WERI-Rb-1 (cell line): ENCODE data around the gene ZC3H12D.
"Not testable (repeated sequence)": the region's sequence is repeated elsewhere in the genome, so short reads cannot be mapped to it uniquely, and the experiment has no call there.

Source experiments
- DNase-seq: peaks from one replicate; pipeline ENCODE4 v3.0.0-alpha.2; 2020
- H3K27ac ChIP-seq: fragments of 250-450 bp; sonication (Bioruptor Pico); 2 replicates; pipeline ENCODE4 v1.5.1; 2020; ENCODE audit warnings: mild to moderate bottlenecking, moderate library complexity
- H3K27me3 ChIP-seq: fragments of 250-450 bp; sonication (Bioruptor Pico); 2 replicates; pipeline ENCODE4 v1.5.1; 2021; ENCODE audit warnings: mild to moderate bottlenecking, low read depth, moderate library complexity; ENCODE audit not compliant: insufficient read depth, severe bottlenecking
- H3K36me3 ChIP-seq: fragments of 250-450 bp; sonication (Bioruptor Pico); 2 replicates; pipeline ENCODE4 v1.5.1; 2020; ENCODE audit warnings: mild to moderate bottlenecking, moderate library complexity
- H3K4me3 ChIP-seq: 2 replicates; pipeline ENCODE4 v1.5.1; 2011; ENCODE audit warnings: low read depth, mild to moderate bottlenecking, control low read depth, low read length
- H3K9me3 ChIP-seq: fragments of 250-450 bp; sonication (Bioruptor Pico); 2 replicates; pipeline ENCODE4 v1.5.1; 2021; ENCODE audit warnings: mild to moderate bottlenecking, moderate library complexity; ENCODE audit not compliant: severe bottlenecking
- CTCF ChIP-seq: IDR thresholded peaks from 2 replicates; pipeline ENCODE4 v1.5.1; 2011; ENCODE audit warnings: low read depth, mild to moderate bottlenecking, control low read depth, inconsistent platforms, low read length

The ZC3H12D gene

GRCh38 chr6:149445095-149445466 is 39.7 kb downstream of the ZC3H12D start:
- Histone ChIP-seq H3K27me3 (no peaks in the 10 kb centered on the region), H3K27ac (no peak overlapping the region), H3K9me3 (no peaks in the 10 kb centered on the region), H3K36me3 (no peaks in the 10 kb centered on the region), H3K4me3 (no peak overlapping the region)
- DNase-seq: peak; percentile 55
- no peak for TF ChIP-seq CTCF

DNA sequence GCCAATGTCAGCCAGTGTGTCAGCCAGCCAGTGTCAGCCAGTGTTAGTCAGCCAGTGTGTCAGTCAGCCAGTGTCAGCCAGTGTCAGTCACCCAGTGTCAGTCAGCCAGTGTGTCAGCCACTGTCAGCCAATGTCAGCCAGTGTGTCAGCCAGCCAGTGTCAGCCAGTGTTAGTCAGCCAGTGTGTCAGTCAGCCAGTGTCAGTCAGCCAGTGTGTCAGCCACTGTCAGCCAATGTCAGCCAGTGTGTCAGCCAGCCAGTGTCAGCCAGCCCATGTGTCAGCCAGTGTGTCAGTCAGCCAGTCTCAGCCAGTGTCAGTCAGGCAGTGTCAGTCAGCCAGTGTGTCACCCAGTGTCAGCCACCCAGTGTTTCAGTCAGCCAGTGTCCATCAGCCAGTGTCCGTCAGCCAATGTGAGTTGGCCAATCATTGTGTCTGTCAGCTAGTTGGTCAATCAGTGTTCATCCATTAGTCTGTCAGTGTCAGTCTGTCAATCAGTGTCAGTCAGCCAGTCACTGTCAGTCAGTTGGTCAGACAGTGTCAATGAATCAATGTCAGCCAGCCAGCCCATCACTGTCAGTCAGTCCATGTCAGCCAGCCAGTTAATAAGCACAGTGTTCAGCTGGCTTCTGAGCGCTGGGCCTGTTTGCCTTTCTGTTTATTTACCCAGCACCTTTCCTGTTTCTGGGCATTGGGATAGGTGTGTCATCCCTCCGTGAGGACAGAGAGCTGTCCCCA is 40.3 kb downstream of the ZC3H12D start:
- not testable (repeated sequence) for DNase-seq

GRCh38 chr6:149443411-149444181 is 41.2 kb downstream of the ZC3H12D start:
- H3K27me3 ChIP-seq: no peaks in the 10 kb centered on the region
- H3K36me3 ChIP-seq: no peaks in the 10 kb centered on the region
- no peak overlapping the region for H3K4me3 ChIP-seq
- no peaks in the 10 kb centered on the region for H3K9me3 ChIP-seq
- DNase-seq: no peak
- TF ChIP-seq CTCF: no peak
- H3K27ac ChIP-seq: no peak overlapping the region

More for the DNA sequence above, 40.3 kb downstream of the ZC3H12D start:
- not testable (repeated sequence) for H3K4me3 ChIP-seq, H3K9me3 ChIP-seq, H3K27me3 ChIP-seq, H3K36me3 ChIP-seq, H3K27ac ChIP-seq

- Histone ChIP-seq H3K36me3 (no peaks in the 10 kb centered on the region), H3K27ac (no peak overlapping the region), H3K9me3 (no peaks in the 10 kb centered on the region), H3K27me3 (no peaks in the 10 kb centered on the region), H3K4me3 (no peak overlapping the region)
- TF ChIP-seq CTCF: no peak
- DNase-seq: no peak
These were observed 43.1 kb downstream of the ZC3H12D start for GRCh38 chr6:149441740-149442139.

GRCh38 chr6:149440735-149441671 is 43.8 kb downstream of the ZC3H12D start:
- H3K27ac ChIP-seq: no peak overlapping the region
- no peaks in the 10 kb centered on the region for H3K9me3 ChIP-seq
- TF ChIP-seq CTCF: no peak
- no peak overlapping the region for H3K4me3 ChIP-seq
- H3K27me3 ChIP-seq: no peaks in the 10 kb centered on the region
- no peak for DNase-seq
- no peaks in the 10 kb centered on the region for H3K36me3 ChIP-seq

DNA sequence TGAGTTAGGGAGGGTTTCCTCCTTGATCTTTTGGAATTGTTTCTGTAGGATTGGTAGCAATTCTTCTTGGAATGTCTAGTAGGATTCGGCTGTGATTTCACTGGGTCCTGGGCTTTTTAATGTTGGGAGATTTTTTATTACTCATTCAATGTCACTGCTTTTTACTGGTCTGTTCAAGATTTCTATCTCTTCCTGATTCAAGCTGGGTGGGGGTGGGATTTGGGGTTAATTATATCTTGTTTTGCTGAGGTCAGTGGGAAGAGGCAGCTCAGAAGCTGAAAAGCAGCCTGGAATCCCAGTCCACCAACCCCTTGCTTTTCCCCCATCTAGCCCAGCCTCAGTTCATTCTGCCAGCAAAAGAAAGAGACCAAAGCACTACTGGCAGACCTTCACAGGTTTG is 45.2 kb downstream of the ZC3H12D start:
- Histone ChIP-seq H3K36me3 (no peaks in the 10 kb centered on the region), H3K9me3 (no peaks in the 10 kb centered on the region), H3K4me3 (no peak overlapping the region), H3K27me3 (no peaks in the 10 kb centered on the region), H3K27ac (no peak overlapping the region)
- no peak for DNase-seq
- no peak for TF ChIP-seq CTCF
